SK-N-SH treated with all-trans-retinoic acid at 6 μM for 48 hours (cell line): Measurements from ENCODE around the gene SLC36A4.

Source experiments
- ATAC-seq: fragments of 200-7000 bp; cut with Tn5 transposase; 3 replicates; pipeline ENCODE4 v1.9.1; 2020; ENCODE audit warnings: mild to moderate bottlenecking, moderate library complexity
- ARNTL ChIP-seq: fragments of 450-650 bp; formaldehyde crosslinking; IDR thresholded peaks from 2 replicates; pipeline ENCODE4 v1.5.0; 2020; ENCODE audit warnings: low read depth, mild to moderate bottlenecking, moderate library complexity, borderline replicate concordance
- BACH2 ChIP-seq: fragments of 250-450 bp; sonication (Bioruptor Pico); IDR thresholded peaks from 2 replicates; pipeline ENCODE4 v1.9.0; 2021; ENCODE audit warnings: mild to moderate bottlenecking, borderline replicate concordance
- CSDC2 ChIP-seq: fragments of 250-450 bp; sonication (Bioruptor Pico); IDR thresholded peaks from 2 replicates; pipeline ENCODE4 v1.5.0; 2020; ENCODE audit warnings: mild to moderate bottlenecking, moderate library complexity
- ESRRG ChIP-seq: fragments of 250-450 bp; sonication (Bioruptor Pico); IDR thresholded peaks from 2 replicates; pipeline ENCODE4 v1.6.1; 2021; ENCODE audit warnings: mild to moderate bottlenecking
- GLIS3 ChIP-seq: fragments of 250-450 bp; sonication (Bioruptor Pico); IDR thresholded peaks from 2 replicates; pipeline ENCODE4 v1.5.0; 2020; ENCODE audit warnings: mild to moderate bottlenecking, moderate library complexity
- ISL1 ChIP-seq: fragments of 250-450 bp; sonication (Bioruptor Pico); IDR thresholded peaks from 2 replicates; pipeline ENCODE4 v2.1.2; 2022; ENCODE audit warnings: mild to moderate bottlenecking, moderate library complexity
- OSR1 ChIP-seq: fragments of 250-450 bp; sonication (Bioruptor Pico); IDR thresholded peaks from 2 replicates; pipeline ENCODE4 v1.8.0; 2022; ENCODE audit warnings: moderate library complexity, mild to moderate bottlenecking, inconsistent platforms
- PATZ1 ChIP-seq: fragments of 250-450 bp; sonication (Bioruptor Pico); IDR thresholded peaks from 2 replicates; pipeline ENCODE4 v1.8.0; 2020; ENCODE audit warnings: mild to moderate bottlenecking, moderate library complexity, borderline replicate concordance
- POU6F1 ChIP-seq: fragments of 250-450 bp; sonication (Bioruptor Pico); IDR thresholded peaks from 2 replicates; pipeline ENCODE4 v1.8.0; 2021; ENCODE audit warnings: low read depth, mild to moderate bottlenecking, moderate library complexity, borderline replicate concordance
- RARB ChIP-seq: fragments of 250-450 bp; sonication (Bioruptor Pico); IDR thresholded peaks from 2 replicates; pipeline ENCODE4 v1.8.0; 2021; ENCODE audit warnings: mild to moderate bottlenecking, moderate library complexity
- SNAI2 ChIP-seq: fragments of 250-450 bp; sonication (Bioruptor Pico); IDR thresholded peaks from 2 replicates; pipeline ENCODE4 v1.5.0; 2020; ENCODE audit warnings: mild to moderate bottlenecking, moderate library complexity
- TCF4 ChIP-seq: fragments of 250-450 bp; sonication (Bioruptor Pico); IDR thresholded peaks from 2 replicates; pipeline ENCODE4 v1.8.0; 2021; ENCODE audit warnings: mild to moderate bottlenecking, moderate library complexity, borderline replicate concordance
- TOX ChIP-seq: fragments of 250-450 bp; sonication (Bioruptor Pico); IDR thresholded peaks from 2 replicates; pipeline ENCODE4 v1.8.0; 2021; ENCODE audit warnings: mild to moderate bottlenecking, moderate library complexity, borderline replicate concordance
- ZC3H10 ChIP-seq: fragments of 250-450 bp; sonication (Bioruptor Pico); IDR thresholded peaks from 2 replicates; pipeline ENCODE4 v1.5.1; 2021; ENCODE audit warnings: mild to moderate bottlenecking, moderate library complexity
- ZFP3 ChIP-seq: fragments of 250-450 bp; sonication (Bioruptor Pico); IDR thresholded peaks from 2 replicates; pipeline ENCODE4 v1.5.0; 2020; ENCODE audit warnings: mild to moderate bottlenecking, moderate library complexity
- ZFP30 ChIP-seq: fragments of 450-650 bp; formaldehyde crosslinking; IDR thresholded peaks from 2 replicates; pipeline ENCODE4 v1.5.0; 2022; ENCODE audit warnings: mild to moderate bottlenecking, moderate library complexity
- ZNF565 ChIP-seq: fragments of 450-650 bp; formaldehyde crosslinking; conservative IDR thresholded peaks from 2 replicates; pipeline ENCODE4 v1.5.0; 2020; ENCODE audit warnings: low read depth, mild to moderate bottlenecking, moderate library complexity
- ZNF70 ChIP-seq: fragments of 450-650 bp; formaldehyde crosslinking; IDR thresholded peaks from 2 replicates; pipeline ENCODE4 v1.5.0; 2020; ENCODE audit warnings: mild to moderate bottlenecking, moderate library complexity
- ZNF8 ChIP-seq: fragments of 450-650 bp; formaldehyde crosslinking; IDR thresholded peaks from 2 replicates; pipeline ENCODE4 v1.5.0; 2020; ENCODE audit warnings: mild to moderate bottlenecking, moderate library complexity
- TF ChIP-seq, protein P1 (sequence below): fragments of 250-450 bp; sonication (Bioruptor Pico); IDR thresholded peaks from 2 replicates; pipeline ENCODE4 v1.5.1; 2020; ENCODE audit warnings: low read depth, mild to moderate bottlenecking, moderate library complexity
- TF ChIP-seq, protein P2 (sequence below): fragments of 250-450 bp; sonication (Bioruptor Pico); IDR thresholded peaks from 2 replicates; pipeline ENCODE4 v1.5.0; 2020; ENCODE audit warnings: mild to moderate bottlenecking, moderate library complexity

Gene SLC36A4

DNA sequence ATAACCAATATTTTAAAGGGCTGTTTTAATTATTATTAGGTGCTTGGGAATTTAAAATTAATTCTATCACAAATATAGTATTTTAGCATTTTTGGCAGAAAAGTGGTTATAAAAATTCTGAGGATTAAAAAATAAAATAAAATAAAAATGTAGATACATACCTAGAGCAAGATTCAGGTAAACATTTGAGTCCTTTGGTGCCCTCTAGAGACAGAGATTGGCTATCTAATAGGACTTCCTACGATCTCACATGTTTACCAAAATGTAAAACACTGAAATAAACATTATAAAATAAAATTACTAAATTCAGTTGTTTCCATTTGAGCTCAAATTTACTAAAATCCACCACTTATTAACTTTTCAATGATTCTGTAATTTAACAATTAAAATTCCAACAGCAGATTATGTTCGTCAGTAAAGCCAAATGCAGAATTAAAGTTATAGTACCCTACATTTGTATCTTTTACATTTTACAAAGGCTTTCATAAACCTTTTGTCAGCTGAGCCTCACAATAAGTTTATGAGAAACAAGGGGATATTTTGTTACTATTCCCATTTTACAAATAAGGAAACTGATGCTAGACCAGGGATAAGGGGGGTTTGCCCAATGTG lies 27.7 kb downstream of the SLC36A4 start:
- TF ChIP-seq ARNTL, result no peak
- ATAC-seq, result peak; percentile 77

DNA sequence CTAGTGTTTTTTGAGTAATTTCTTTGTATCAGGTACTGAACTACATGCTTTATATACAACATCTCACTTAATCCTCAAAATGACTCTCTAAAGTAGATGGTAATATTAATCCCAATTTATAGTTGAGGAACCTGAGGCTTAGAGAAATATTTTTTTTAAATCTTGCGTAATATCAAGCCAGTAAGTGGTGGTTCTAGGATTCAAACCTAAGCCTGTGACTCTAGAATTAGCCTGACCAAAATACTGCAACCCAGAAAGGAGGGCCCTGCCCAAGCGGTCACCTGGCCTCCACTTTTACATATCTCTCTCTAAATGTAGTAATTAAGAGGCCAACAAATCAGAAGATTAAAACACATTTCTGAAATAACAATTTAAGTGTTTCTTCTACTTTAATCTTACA lies 28.6 kb downstream of the SLC36A4 start:
- no peak for ATAC-seq
- TF ChIP-seq, protein P1, sequence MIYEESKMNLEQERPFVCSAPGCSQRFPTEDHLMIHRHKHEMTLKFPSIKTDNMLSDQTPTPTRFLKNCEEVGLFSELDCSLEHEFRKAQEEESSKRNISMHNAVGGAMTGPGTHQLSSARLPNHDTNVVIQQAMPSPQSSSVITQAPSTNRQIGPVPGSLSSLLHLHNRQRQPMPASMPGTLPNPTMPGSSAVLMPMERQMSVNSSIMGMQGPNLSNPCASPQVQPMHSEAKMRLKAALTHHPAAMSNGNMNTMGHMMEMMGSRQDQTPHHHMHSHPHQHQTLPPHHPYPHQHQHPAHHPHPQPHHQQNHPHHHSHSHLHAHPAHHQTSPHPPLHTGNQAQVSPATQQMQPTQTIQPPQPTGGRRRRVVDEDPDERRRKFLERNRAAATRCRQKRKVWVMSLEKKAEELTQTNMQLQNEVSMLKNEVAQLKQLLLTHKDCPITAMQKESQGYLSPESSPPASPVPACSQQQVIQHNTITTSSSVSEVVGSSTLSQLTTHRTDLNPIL (CRISPR knock-in tag), result no peak
- TF ChIP-seq ZC3H10 (CRISPR knock-in tag), result no peak
- TF ChIP-seq TCF4 (CRISPR knock-in tag), result no peak
- TF ChIP-seq CSDC2 (CRISPR knock-in tag), result no peak
- TF ChIP-seq, protein P2, sequence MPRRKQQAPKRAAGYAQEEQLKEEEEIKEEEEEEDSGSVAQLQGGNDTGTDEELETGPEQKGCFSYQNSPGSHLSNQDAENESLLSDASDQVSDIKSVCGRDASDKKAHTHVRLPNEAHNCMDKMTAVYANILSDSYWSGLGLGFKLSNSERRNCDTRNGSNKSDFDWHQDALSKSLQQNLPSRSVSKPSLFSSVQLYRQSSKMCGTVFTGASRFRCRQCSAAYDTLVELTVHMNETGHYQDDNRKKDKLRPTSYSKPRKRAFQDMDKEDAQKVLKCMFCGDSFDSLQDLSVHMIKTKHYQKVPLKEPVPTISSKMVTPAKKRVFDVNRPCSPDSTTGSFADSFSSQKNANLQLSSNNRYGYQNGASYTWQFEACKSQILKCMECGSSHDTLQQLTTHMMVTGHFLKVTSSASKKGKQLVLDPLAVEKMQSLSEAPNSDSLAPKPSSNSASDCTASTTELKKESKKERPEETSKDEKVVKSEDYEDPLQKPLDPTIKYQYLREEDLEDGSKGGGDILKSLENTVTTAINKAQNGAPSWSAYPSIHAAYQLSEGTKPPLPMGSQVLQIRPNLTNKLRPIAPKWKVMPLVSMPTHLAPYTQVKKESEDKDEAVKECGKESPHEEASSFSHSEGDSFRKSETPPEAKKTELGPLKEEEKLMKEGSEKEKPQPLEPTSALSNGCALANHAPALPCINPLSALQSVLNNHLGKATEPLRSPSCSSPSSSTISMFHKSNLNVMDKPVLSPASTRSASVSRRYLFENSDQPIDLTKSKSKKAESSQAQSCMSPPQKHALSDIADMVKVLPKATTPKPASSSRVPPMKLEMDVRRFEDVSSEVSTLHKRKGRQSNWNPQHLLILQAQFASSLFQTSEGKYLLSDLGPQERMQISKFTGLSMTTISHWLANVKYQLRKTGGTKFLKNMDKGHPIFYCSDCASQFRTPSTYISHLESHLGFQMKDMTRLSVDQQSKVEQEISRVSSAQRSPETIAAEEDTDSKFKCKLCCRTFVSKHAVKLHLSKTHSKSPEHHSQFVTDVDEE (CRISPR knock-in tag), result no peak
- no peak for TF ChIP-seq ZNF8 (CRISPR knock-in tag)
- no peak for TF ChIP-seq ZNF565
- TF ChIP-seq ARNTL, result no peak
- TF ChIP-seq RARB (CRISPR knock-in tag), result no peak
- TF ChIP-seq ZFP3 (CRISPR knock-in tag), result no peak
- no peak for TF ChIP-seq ZNF70 (CRISPR knock-in tag)
- TF ChIP-seq ESRRG (CRISPR knock-in tag), result no peak
- TF ChIP-seq PATZ1 (CRISPR knock-in tag), result no peak
- TF ChIP-seq POU6F1, result no peak
- no peak for TF ChIP-seq BACH2 (CRISPR knock-in tag)
- no peak for TF ChIP-seq OSR1 (CRISPR knock-in tag)
- no peak for TF ChIP-seq ISL1
- no peak for TF ChIP-seq GLIS3 (CRISPR knock-in tag)
- TF ChIP-seq ZFP30, result no peak

GRCh38 chr11:93166862-93167261 lies 30.9 kb downstream of the SLC36A4 start:
- ATAC-seq, result no peak
- TF ChIP-seq, protein P2 (CRISPR knock-in tag), result no peak
- TF ChIP-seq ARNTL (no peak), CSDC2 (CRISPR knock-in tag) (no peak), ZFP3 (CRISPR knock-in tag) (no peak), ZNF70 (CRISPR knock-in tag) (no peak), ZC3H10 (CRISPR knock-in tag) (no peak), TOX (CRISPR knock-in tag) (no peak), PATZ1 (CRISPR knock-in tag) (no peak), ZNF565 (no peak), SNAI2 (CRISPR knock-in tag) (no peak), ESRRG (CRISPR knock-in tag) (no peak), OSR1 (CRISPR knock-in tag) (no peak), POU6F1 (no peak), ISL1 (no peak), BACH2 (CRISPR knock-in tag) (no peak)
- TF ChIP-seq, protein P1 (CRISPR knock-in tag), result no peak
